ENCODE data around the gene NRL. TPM values are rescaled to one million over a fixed set of nuclear protein-coding genes. Genes with fewer than 3 reads are reported as not detected.

The NRL gene
- total and polyA plus RNA-seq, 10 of the 15 experiments (the other 5 are each of a cell fraction or from before 2014, with no cell fraction given) = 0.11 to 4.4 (median 2.2) TPM

- intact Hi-C loops (cut with micrococcal nuclease; ENCODE audit: unreplicated experiment) = loop anchor here (1.0 to 5.0 kb wide), 3 partner anchors 32 to 207 kb away; partner anchors contain the start of genes DHRS1 and NOP9
- in situ Hi-C loops (cut with MboI) = loop anchor here (5.0 kb wide), 3 partner anchors 33 to 113 kb away; no protein-coding TSS in a partner anchor
- ChIA-PET POLR2A (interaction anchor here (1.0 to 6.6 kb wide), 5 partner anchors 15 to 71 kb away, joined by 3 to 79 read pairs (median 6); partner anchors contain the start of genes DCAF11, IRF9 and NRL), RAD21 (ENCODE audit: unreplicated experiment) (interaction anchor here (0.7 to 9.1 kb wide), 11 partner anchors 9 to 244 kb away, joined by 3 to 153 read pairs (median 4); partner anchors contain the start of genes IRF9, PSME2 and RNF31), CTCF (interaction anchor here (0.6 to 11.2 kb wide), 23 partner anchors 9 to 162 kb away, joined by 3 to 294 read pairs (median 7); partner anchors contain the start of genes CARMIL3, DCAF11, IRF9 and NRL), SMC1A (ENCODE audit: uncharacterized antibody, unreplicated experiment) (interaction anchor here (0.8 to 9.2 kb wide), 19 partner anchors 9 to 152 kb away, joined by 3 to 195 read pairs (median 5); partner anchors contain the start of genes DCAF11, IRF9, NRL and TINF2)
- no TSS peak for BruUV-seq (replicated peaks)
- Histone ChIP-seq H3K36me3 (ENCODE audit: control insufficient read depth in 2 of 2, insufficient read depth in 2 of 2, low read length in 1 of 2) (no peaks in the 10 kb centered on the region), H3K79me2 (ENCODE audit: control insufficient read depth, insufficient read depth, low read length) (peaks cover 10% of the 10 kb centered on the region), H4K20me1 (ENCODE audit: control insufficient read depth, insufficient read depth) (no peaks in the 10 kb centered on the region), H3K4me1 (ENCODE audit: control insufficient read depth, insufficient read depth, low read length) (0 out of 2 replicates have a peak, but pooled peaks cover 3% of the 10 kb centered on the region), H3K27ac (ENCODE audit: control insufficient read depth, insufficient read depth) (no peak overlapping the region), H3K4me3 (no peak overlapping the region), H2AFZ (ENCODE audit: control insufficient read depth, low read depth, low read length) (no peak overlapping the region), H3K4me2 (ENCODE audit: control insufficient read depth, insufficient read depth) (no peak overlapping the region), H3K9me3 (replicated peaks; ENCODE audit: control insufficient read depth, insufficient read depth, low read length) (no peaks in the 10 kb centered on the region), H3K27me3 (replicated peaks in 1 of 2; ENCODE audit: control insufficient read depth in 2 of 2, insufficient read depth in 2 of 2, low read length in 1 of 2) (no peaks in the 10 kb centered on the region), H3K9ac (ENCODE audit: control insufficient read depth, insufficient read depth, low read length) (no peak overlapping the region)
- WGBS (ENCODE audit: insufficient coverage, insufficient replicate concordance, low lambda C conversion rate, missing lambda C conversion rate) = 93% methylated on average over 4 of the region's 6 CpGs
- TF ChIP-seq TBL1XR1 (IDR thresholded peaks at IDR 0.05; ENCODE audit: low read depth, low read length) (no peak), ATF2 (IDR thresholded peaks at IDR 0.05; ENCODE audit: low read length) (no peak), FOXK2 (IDR thresholded peaks at IDR 0.05) (no peak), JUNB (IDR thresholded peaks at IDR 0.05) (no peak), SMARCA5 (IDR thresholded peaks at IDR 0.05) (no peak), CBX5 (IDR thresholded peaks at IDR 0.05; ENCODE audit: low read depth) (no peak), ASH2L (IDR thresholded peaks at IDR 0.05; ENCODE audit: borderline replicate concordance, low read depth) (no peak), IKZF2 (IDR thresholded peaks at IDR 0.05) (no peak), SMC3 (IDR thresholded peaks at IDR 0.05; ENCODE audit: borderline replicate concordance, low read length) (no peak)
- TF ChIP-seq, protein P1, sequence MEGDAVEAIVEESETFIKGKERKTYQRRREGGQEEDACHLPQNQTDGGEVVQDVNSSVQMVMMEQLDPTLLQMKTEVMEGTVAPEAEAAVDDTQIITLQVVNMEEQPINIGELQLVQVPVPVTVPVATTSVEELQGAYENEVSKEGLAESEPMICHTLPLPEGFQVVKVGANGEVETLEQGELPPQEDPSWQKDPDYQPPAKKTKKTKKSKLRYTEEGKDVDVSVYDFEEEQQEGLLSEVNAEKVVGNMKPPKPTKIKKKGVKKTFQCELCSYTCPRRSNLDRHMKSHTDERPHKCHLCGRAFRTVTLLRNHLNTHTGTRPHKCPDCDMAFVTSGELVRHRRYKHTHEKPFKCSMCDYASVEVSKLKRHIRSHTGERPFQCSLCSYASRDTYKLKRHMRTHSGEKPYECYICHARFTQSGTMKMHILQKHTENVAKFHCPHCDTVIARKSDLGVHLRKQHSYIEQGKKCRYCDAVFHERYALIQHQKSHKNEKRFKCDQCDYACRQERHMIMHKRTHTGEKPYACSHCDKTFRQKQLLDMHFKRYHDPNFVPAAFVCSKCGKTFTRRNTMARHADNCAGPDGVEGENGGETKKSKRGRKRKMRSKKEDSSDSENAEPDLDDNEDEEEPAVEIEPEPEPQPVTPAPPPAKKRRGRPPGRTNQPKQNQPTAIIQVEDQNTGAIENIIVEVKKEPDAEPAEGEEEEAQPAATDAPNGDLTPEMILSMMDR (IDR thresholded peaks at IDR 0.05 in 2 of 3, conservative IDR thresholded peaks at IDR 0.05 in 1 of 3; ENCODE audit: control insufficient read depth in 2 of 3, extremely low read depth in 1 of 3, insufficient read depth in 1 of 3, low read depth in 3 of 3, low read length in 3 of 3) = no peak
- ATAC-seq (no peak), FAIRE-seq (no peak), DNase-seq (ENCODE audit: low read depth, low spot score) (no peak)
Observed at GRCh38 chr14:24089890-24090289, 24.9 kb downstream of the NRL start.

Data from GM12878 (cell line).